Measurements from ENCODE around the gene C3AR1.
A peak's percentile ranks its signal among the peaks of the same experiment; 100 is the strongest.

The C3AR1 gene

GRCh38 chr12:8075935-8076334 is 9.8 kb upstream of the C3AR1 start:
- no peak for TF ChIP-seq GATA2 (IDR thresholded peaks at IDR 0.05; ENCODE audit: low read depth, low read length)
- TF ChIP-seq GATA3 (IDR thresholded peaks at IDR 0.05; ENCODE audit: low read depth, low read length), result no peak

GRCh38 chr12:8069582-8069981 is 3.4 kb upstream of the C3AR1 start:
- TF ChIP-seq GATA2 (IDR thresholded peaks at IDR 0.05; ENCODE audit: low read depth, low read length), result no peak
- TF ChIP-seq GATA3 (IDR thresholded peaks at IDR 0.05; ENCODE audit: low read depth, low read length), result no peak

- no peak for TF ChIP-seq GATA2 (IDR thresholded peaks at IDR 0.05; ENCODE audit: low read depth, low read length)
- no peak for TF ChIP-seq GATA3 (IDR thresholded peaks at IDR 0.05; ENCODE audit: low read depth, low read length)
Measured at GRCh38 chr12:8064131-8064530, 2.0 kb downstream of the C3AR1 start.

- TF ChIP-seq GATA2 (IDR thresholded peaks at IDR 0.05; ENCODE audit: low read depth, low read length), result no peak
- TF ChIP-seq GATA3 (IDR thresholded peaks at IDR 0.05; ENCODE audit: low read depth, low read length), result no peak
Measured at GRCh38 chr12:8058506-8058905, 7.7 kb downstream of the C3AR1 start.

GRCh38 chr12:8057839-8058238 is 8.3 kb downstream of the C3AR1 start:
- TF ChIP-seq GATA2 (IDR thresholded peaks at IDR 0.05; ENCODE audit: low read depth, low read length) (no peak), GATA3 (IDR thresholded peaks at IDR 0.05; ENCODE audit: low read depth, low read length) (no peak)

- TF ChIP-seq GATA2 (IDR thresholded peaks at IDR 0.05; ENCODE audit: low read depth, low read length), result no peak
- no peak for TF ChIP-seq GATA3 (IDR thresholded peaks at IDR 0.05; ENCODE audit: low read depth, low read length)
Measured at GRCh38 chr12:8057306-8057705, 8.9 kb downstream of the C3AR1 start.

- no peak for TF ChIP-seq GATA2 (IDR thresholded peaks at IDR 0.05; ENCODE audit: low read depth, low read length)
- no peak for TF ChIP-seq GATA3 (IDR thresholded peaks at IDR 0.05; ENCODE audit: low read depth, low read length)
Measured at GRCh38 chr12:8054816-8055215, 11.3 kb downstream of the C3AR1 start.

GRCh38 chr12:8052679-8053078 is 13.5 kb downstream of the C3AR1 start:
- TF ChIP-seq GATA3 (IDR thresholded peaks at IDR 0.05; ENCODE audit: low read depth, low read length) (no peak), GATA2 (IDR thresholded peaks at IDR 0.05; ENCODE audit: low read depth, low read length) (no peak)

GRCh38 chr12:8050600-8051250 is 15.4 kb downstream of the C3AR1 start:
- TF ChIP-seq GATA2 (IDR thresholded peaks at IDR 0.05; ENCODE audit: low read depth, low read length), result no peak
- no peak for TF ChIP-seq GATA3 (IDR thresholded peaks at IDR 0.05; ENCODE audit: low read depth, low read length)

- TF ChIP-seq GATA2 (IDR thresholded peaks at IDR 0.05; ENCODE audit: low read depth, low read length) (no peak), GATA3 (IDR thresholded peaks at IDR 0.05; ENCODE audit: low read depth, low read length) (no peak)
Measured at GRCh38 chr12:8048906-8049305, 17.3 kb downstream of the C3AR1 start.

GRCh38 chr12:8047842-8048241 is 18.3 kb downstream of the C3AR1 start:
- TF ChIP-seq GATA3 (IDR thresholded peaks at IDR 0.05; ENCODE audit: low read depth, low read length) (no peak), GATA2 (IDR thresholded peaks at IDR 0.05; ENCODE audit: low read depth, low read length) (no peak)

- TF ChIP-seq GATA3 (IDR thresholded peaks at IDR 0.05; ENCODE audit: low read depth, low read length) (no peak), GATA2 (IDR thresholded peaks at IDR 0.05; ENCODE audit: low read depth, low read length) (no peak)
Measured at GRCh38 chr12:8045952-8046944, 19.9 kb downstream of the C3AR1 start.

- TF ChIP-seq GATA2 (IDR thresholded peaks at IDR 0.05; ENCODE audit: low read depth, low read length) (no peak), GATA3 (IDR thresholded peaks at IDR 0.05; ENCODE audit: low read depth, low read length) (no peak)
Measured at GRCh38 chr12:8040791-8041190, 25.4 kb downstream of the C3AR1 start.

GRCh38 chr12:8038659-8039114 is 27.5 kb downstream of the C3AR1 start:
- TF ChIP-seq GATA2 (IDR thresholded peaks at IDR 0.05; ENCODE audit: low read depth, low read length), result peak; percentile 54
- no peak for TF ChIP-seq GATA3 (IDR thresholded peaks at IDR 0.05; ENCODE audit: low read depth, low read length)

GRCh38 chr12:8037947-8038346 is 28.2 kb downstream of the C3AR1 start:
- TF ChIP-seq GATA2 (IDR thresholded peaks at IDR 0.05; ENCODE audit: low read depth, low read length) (no peak), GATA3 (IDR thresholded peaks at IDR 0.05; ENCODE audit: low read depth, low read length) (no peak)

All from SH-SY5Y (cell line).